Globus pallidus (tissue), 1 donor: Measurements from ENCODE around the gene PPP2CA.
"Not testable (repeated sequence)": the region's sequence is repeated elsewhere in the genome, so short reads cannot be mapped to it uniquely, and the experiment has no call there.

Experiments
- DNase-seq: peaks from one replicate; pipeline ENCODE4 v3.0.0-alpha.2; 2015; ENCODE audit warnings: low spot score

The PPP2CA gene

GRCh38 chr5:134245101-134245604, 19.3 kb upstream of the PPP2CA start:
- DNase-seq: no peak

- DNase-seq: peak; percentile 74
Measured at GRCh38 chr5:134242146-134242545, 16.3 kb upstream of the PPP2CA start.

GRCh38 chr5:134240421-134240962, 14.6 kb upstream of the PPP2CA start:
- peak; percentile 76 for DNase-seq

- no peak for DNase-seq
Measured at GRCh38 chr5:134236820-134237219, 10.9 kb upstream of the PPP2CA start.

GRCh38 chr5:134236318-134236717, 10.4 kb upstream of the PPP2CA start:
- DNase-seq: no peak

- DNase-seq: no peak
Measured at GRCh38 chr5:134228624-134229023, 2.8 kb upstream of the PPP2CA start.

GRCh38 chr5:134227776-134228175, 1.9 kb upstream of the PPP2CA start:
- DNase-seq: no peak

GRCh38 chr5:134227259-134227658, 1.4 kb upstream of the PPP2CA start:
- DNase-seq: peak; percentile 56

- DNase-seq: no peak
Measured at GRCh38 chr5:134226441-134227192, 744 bp upstream of the PPP2CA start.

- peak; percentile 57 for DNase-seq
Measured at GRCh38 chr5:134224888-134225779, 739 bp downstream of the PPP2CA start.

GRCh38 chr5:134223406-134224248, 2.2 kb downstream of the PPP2CA start:
- no peak for DNase-seq

GRCh38 chr5:134221690-134222089, 4.2 kb downstream of the PPP2CA start:
- DNase-seq: not testable (repeated sequence)

- no peak for DNase-seq
Measured at GRCh38 chr5:134215757-134216156, 10.1 kb downstream of the PPP2CA start.

GRCh38 chr5:134211263-134212031, 14.4 kb downstream of the PPP2CA start:
- not testable (repeated sequence) for DNase-seq

- no peak for DNase-seq
Measured at GRCh38 chr5:134209477-134210245, 16.2 kb downstream of the PPP2CA start.

GRCh38 chr5:134207696-134208095, 18.2 kb downstream of the PPP2CA start:
- DNase-seq: no peak

GRCh38 chr5:134206627-134207160, 19.2 kb downstream of the PPP2CA start:
- DNase-seq: no peak

GRCh38 chr5:134204575-134204974, 21.3 kb downstream of the PPP2CA start:
- DNase-seq: no peak

GRCh38 chr5:134203630-134204029, 22.2 kb downstream of the PPP2CA start:
- DNase-seq: no peak

GRCh38 chr5:134195666-134196065, 30.2 kb downstream of the PPP2CA start:
- DNase-seq: no peak
